GM21619 (cell line): ENCODE measurements around the gene ZNF516.
A peak's percentile ranks its signal among the peaks of the same experiment; 100 is the strongest.

Source experiments
- ATAC-seq: cut with Tn5 transposase; IDR thresholded peaks from one replicate; pipeline ENCODE4 v1.9.1; 2021; ENCODE audit not compliant: unreplicated experiment

Gene ZNF516

DNA sequence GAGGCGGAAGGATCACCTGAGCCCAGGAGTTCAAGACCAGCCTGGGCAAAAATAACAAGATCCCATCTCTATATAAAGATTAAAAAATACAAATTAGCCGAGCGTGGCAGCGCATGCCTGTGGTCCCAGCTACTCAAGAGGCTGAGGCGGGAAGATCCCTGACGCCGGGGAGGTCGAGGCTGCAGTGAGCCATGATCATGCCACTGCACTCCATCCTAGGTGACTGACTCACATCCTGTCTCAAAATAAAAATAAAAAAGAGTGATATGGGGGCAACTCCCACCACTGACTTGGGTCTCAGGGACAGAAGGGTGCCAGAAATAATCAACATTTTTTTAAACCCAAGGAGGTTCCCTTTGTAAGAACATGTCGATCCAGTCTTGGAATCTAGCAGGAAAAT, 37.6 kb downstream of the ZNF516 start:
- no peak for ATAC-seq

DNA sequence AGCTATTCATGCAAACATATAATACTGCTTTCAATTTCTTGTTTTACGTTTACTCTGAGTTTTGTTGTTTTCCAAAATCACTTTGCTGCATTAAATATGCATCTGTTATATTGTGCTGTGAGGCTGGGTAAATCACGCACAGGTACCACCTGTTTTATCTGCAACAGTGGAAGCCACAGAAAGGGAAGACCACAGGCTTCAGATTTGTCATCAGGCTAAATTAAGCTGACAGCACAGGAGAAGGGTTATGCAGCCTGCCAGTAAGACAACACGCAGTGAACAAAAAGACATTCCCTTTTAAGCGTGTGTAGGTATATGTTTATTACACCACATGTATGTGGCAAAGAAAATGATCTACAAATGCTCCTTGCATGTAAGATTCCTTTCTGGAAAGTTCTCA, 38.2 kb downstream of the ZNF516 start:
- ATAC-seq: no peak

DNA sequence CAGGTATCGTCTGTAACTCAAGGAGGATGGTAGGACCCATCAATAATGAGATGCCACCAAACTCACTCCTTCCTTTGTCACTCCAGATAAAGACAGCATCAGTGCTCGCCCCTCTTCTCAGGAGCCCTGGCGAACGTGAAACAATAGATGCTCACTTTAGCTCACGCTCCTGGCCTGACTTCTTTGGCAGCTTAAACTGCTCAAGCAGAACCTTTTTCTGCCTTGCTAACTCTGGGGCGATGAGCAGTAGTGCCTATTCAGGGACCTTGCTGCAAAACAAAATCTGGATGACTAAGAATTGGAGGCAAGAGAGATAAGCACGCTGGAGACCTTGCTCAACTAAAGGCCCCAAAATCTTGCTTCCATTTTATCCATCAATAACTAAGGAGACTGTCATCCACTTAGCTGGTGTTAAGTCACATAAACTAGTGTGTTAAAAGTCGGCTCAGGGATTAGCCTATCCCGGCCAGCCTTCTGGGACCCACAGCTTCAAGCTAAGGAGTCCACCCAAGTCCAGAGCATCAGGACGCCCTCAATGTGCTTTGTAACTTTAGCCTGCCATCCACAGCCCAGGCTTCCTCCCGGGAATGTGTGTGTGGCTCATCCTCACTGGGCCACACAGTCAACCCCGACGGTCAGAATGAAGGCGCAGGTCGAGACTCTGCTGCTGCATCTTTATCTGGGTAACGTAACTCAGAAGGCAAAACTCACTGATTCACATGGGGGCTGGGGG, 38.9 kb downstream of the ZNF516 start:
- ATAC-seq: no peak

DNA sequence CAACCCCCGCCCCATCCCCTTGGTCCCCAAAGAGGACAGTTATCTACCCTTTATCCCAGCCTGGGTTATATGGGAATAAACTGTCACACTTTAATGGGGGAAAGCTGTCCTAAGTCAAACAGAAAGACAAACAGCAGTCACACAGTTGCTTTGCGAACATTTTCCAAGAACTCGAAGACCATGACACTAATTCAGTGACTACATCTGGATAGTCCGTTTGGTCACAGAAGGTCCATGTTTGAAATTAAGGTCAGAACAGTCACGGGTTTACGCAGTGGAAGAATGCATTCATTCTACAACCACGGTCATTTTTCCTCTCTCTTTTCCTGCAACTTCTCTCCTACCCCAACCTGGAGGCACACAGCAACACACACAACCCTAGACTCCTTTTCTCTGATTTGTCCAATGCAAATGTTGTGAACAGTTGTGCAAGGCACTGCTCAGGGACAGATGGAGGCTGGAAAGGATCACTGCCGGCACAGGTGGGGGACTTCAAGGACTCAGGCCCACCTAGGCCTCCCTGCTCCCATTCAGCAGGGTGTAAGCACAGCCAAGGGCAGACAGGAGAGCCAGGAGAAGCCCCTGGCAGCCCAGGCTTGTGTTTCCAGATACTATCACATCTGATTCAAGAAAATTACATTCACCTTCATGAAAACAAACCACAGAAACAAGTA, 39.9 kb downstream of the ZNF516 start:
- ATAC-seq: no peak

DNA sequence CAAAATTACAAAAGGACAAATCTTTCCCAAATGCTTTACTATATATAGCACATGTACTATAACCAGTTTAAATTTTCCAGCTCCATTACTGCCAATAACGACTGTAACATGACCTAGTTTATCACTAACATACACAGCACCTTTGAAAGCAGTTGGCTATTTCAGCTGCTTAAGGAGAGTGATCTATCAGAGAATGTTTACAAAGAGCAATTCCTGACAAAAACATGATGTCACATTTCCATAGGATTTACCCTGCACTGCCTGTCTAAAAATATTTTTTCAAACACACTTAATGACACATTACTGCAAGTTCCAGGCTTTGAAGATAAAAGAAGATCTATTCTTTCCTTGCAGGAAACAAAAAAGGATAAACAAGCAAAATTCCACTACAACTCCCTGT, 40.6 kb downstream of the ZNF516 start:
- no peak for ATAC-seq

DNA sequence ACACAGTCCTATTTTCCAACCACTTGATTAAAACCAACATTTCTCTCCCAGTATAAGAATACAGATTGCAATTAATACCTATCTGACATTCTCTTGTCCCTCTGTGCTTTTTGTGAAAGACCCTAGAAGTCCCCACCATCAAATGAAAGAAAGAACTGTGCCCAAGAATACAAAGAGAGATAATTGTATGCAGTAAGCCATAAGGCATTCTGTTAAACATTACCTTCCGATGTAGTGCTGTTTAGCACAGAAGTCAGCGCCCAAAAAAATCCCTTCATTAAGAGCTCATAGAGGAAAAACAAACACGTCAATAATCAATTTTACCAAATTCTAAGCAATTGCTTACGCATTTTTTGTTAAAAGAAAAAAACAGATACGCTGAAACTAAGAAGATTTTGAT, 41.1 kb downstream of the ZNF516 start:
- no peak for ATAC-seq

DNA sequence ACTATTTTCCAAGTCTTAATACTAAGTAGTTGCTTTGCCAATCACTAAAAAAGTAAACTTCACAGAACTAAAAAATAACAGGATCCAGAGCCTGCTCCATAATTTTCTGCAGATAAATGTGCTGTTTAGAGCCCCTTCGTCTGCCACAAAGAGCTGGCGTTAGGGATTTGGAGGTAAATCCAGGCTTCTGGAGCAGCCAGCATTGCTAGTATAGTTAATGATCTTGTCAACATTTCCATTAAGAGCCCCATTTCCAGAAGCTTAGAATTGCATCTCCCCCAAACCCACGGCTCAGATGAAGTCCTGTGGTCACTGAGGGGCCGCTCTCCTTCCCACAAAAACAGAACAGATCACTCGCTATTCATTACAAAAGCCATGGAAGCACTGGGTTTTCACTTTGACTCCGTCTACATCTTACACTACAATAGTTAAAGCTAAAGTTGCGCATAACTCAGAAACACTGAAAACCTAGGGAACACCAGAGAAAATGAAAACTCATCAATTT, 41.9 kb downstream of the ZNF516 start:
- no peak for ATAC-seq

DNA sequence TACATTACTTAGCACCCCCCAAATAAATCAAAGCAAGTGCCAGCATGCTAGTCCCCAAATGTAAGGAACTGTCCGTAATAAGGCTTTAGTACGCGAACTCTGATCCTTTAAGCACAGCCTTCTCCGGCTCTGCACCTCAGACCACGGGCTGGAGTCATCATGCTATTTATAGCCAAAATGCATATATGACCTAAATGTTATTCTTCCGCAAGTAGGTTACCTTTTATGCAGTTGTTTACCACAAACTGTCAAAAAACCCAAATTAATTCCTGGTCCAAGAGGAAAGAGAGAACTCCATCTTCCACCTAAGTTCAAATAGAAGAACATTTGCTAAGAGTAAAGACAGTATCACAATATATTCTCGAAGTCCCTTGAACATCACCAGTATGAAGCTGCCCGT, 42.7 kb downstream of the ZNF516 start:
- no peak for ATAC-seq

DNA sequence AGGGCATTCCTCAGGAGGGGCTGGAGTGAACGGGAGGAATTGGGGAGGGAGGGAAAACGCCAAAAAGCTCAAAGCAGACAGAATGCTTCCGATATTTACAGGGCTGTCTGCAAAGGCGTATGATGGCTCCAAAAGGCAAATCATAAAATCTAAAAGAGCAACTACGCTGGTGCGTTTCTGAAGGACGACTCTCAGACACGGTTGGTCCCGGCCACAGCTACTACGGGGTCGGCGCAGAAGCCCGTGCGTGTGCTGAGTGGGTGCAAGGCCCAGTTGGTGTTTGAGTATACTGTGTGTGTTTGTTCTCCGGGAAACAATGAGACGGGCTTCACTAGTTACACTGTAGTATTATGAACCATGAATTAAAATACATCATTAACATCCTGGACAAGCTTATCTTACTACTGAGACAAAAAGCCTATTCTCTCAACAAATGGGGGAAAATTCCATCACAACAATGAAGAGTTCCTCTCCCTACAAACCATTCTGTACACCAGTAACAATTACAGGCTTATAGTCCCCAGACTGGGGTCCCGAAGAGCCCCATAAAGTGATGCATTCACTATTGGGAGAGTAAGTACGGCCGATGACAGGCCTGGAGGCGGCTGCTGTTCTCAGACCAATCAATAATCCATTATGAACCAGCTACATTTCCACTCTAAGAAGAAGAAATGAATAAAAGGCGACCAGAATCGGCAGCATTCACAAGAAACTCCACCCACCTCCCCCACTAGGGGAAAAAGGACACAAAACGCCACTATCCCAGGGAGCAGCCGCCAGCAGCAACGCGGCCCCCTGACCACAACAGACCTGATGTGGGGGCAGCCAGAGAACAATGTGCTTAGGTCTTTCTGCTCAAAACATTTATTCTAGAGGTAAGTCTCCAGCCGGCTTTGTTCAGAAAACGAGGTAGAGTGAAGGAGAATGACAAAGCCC, 43.4 kb downstream of the ZNF516 start:
- peak; percentile 26 for ATAC-seq

DNA sequence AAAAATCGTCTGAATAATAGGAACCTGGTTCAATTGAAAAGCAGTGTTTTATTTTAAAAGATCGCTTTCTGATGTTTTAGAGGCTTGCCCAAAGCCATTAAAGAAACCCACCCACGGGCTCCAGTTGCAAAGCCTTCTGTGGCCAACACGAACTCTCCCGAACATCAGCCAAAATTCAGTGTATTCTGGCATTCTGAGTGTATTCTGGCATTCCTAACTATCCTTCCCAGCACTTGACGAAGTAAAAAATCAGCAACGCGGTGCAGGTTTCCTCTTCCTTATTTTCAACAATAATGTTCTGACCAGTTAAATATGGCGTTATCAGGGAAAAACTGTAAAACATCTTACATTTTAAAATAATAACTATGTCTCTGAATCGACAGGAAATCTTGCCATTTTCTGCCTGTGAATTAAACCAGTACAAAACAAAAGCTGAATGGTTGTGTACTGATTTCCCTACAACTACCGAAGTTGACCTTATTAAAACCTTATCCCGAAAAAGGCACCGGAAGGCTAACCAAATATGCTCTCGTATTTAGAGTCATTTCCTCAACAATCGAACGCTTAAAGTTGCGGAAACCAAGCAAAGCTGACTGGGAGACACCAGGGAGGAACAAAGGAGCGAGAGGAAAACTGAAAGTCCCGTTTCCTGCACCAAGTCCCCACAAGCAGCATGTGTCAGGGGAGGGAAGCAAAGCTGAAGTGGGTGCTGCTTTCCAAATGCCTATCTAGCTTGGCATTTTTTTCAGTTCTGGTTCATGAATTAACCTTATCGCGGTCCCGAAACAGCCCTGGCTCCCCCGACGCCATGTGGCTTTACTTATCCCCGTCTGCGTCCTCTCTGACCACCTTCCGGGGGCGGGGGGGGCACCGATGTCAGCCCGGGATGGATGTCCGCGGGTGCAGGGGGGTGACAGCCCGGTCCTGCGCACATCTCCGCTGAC, 44.3 kb downstream of the ZNF516 start:
- ATAC-seq: peak; percentile 46

DNA sequence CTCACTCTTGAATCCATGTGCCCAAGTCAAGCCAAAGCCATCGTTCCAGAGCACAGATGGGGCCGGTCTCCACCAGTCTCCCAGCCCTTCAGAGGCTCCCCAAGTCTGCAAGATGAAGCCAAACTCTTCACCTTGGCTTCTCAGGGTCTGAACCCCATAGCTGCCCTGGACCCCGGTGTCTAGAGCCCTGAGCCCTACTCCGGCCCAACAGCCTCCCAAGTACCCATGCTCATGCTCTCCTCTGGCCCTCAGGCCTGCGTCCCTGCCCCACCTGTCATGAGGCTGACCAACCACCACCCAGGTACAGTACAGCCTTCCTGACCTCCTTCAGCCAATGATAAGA, 46.0 kb downstream of the ZNF516 start:
- ATAC-seq: no peak

DNA sequence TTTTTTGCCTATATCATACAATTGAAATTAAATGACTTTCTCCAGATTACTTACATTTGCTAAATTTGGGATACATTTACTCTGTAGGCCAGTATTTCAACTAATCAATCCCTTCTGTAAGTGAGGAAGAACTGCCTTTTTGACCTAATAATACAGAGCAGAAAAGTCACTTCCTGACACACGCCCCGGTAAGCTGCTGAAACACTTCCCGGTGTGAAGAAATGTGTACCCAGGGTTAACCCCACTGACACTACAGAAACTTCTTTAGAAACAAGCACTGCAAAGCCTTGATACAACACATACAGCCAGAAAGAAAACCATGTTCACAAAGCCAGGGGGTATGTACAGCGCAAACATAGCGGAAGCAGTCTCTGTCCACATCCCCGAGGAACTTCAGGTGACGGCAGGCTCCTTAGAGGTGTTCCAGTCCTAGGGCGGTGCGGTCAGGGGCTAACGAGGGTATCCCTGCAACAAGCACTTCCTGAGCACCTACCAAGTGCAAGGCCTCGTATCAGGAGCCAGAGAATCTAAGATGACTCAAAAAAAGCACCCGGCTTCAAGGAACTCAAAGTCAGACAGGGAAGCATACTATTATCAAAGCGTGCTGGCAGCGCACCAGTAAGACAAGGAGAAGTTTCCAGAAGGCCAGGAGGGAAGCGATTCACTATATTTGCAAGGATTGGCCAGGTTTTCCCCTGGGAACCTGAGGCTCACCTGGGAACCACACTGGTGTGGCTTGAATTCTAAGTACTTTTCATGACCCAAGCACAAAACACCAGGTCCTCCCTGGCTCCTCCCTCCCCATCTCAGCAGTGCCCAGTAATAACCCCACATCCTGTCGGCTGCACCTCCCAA, 46.6 kb downstream of the ZNF516 start:
- no peak for ATAC-seq

DNA sequence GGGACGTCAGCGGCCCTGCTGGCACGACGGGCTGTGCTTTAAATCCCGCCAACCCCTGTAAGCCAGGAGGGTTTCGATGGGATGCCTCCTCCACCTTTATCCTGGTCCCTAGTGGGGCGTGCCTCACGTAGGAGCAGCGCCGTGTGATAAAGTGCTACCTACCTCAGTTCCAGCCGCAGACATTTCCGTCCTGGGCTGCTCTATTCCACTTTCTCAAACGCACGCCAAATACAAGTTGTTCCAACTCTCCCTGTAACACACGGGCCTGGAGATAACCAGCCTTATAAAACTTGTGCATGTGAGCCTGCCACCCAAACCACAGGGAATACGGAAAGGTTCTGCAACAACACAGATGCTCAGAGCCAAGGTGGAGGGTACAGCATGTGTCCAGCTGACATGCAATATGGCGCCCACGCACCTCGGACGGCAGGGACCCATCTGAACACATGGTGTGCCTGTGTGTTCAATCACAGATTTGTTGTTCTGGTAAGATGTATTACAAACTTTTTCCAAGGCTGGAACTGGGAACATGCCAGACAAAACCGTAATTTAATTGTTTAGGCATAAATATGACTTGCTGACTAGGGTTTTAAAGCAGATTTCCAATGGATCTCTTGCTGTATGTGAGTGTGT, 47.7 kb downstream of the ZNF516 start:
- ATAC-seq: no peak

DNA sequence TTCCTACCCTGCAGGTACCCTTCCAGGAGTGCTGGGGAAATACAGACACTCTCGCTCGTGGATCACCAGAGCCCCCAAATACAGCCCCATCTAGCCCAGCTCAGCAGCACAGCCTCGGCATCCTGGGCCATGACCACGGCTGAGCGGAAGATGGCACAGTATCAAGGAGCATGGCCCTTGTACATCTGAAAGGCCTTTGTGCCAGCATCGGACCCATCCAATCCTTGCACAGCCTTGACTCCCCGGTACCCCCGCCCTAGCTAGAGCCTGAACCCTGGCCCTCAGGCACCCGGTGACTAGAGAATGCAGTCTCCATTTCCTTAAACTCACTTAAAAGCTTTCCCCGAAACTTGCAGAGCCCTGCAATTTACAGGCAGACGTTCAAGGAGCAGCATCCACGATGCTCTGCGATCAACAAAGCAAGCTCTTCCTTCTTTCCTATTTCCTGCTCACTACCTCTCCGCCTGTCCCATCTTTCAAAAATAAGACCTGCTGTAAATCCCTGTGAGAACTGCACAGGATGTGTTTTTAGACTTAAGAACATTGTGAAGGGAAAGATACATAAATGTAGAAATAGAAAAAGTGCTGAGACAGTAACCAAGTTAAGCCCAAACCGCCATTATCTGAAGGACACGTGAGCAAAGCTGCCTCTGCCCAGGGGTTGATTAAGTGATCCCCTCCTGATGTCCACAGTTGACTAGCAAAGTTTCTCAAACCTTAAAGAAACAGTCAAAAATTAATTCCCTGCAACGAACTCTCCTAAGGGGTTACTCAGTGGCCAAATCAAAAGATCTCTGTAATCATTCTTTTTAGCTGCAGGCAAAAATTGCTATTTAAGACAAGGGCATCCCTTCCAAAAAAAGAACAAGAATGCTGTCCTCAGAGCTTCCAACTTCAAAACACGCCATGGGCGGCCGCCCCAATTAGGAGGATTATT, 48.5 kb downstream of the ZNF516 start:
- ATAC-seq: no peak

DNA sequence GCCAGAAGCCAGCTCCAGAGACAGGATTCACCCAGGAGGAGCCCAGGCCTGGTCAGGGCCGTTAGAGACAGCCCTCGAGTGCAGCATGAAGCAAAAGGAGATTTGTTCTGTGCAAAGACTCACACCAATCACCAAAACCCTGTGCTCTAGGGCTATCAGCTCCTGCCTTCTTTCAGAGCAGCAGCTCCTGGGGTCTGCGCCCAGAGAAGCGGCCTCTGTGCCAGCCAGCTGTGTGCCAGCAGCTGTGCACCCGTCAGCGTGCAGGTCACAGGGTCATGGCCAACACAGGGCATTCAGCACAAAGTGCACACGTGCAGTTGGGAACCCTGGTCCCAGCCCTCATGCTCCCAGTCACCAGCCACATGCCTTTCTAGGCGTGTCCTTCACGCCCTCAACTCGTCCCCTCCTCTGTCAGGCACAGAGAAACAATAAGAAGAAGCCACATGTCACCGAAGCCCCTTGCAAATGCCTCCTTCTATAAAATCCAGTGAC, 49.3 kb downstream of the ZNF516 start:
- no peak for ATAC-seq

DNA sequence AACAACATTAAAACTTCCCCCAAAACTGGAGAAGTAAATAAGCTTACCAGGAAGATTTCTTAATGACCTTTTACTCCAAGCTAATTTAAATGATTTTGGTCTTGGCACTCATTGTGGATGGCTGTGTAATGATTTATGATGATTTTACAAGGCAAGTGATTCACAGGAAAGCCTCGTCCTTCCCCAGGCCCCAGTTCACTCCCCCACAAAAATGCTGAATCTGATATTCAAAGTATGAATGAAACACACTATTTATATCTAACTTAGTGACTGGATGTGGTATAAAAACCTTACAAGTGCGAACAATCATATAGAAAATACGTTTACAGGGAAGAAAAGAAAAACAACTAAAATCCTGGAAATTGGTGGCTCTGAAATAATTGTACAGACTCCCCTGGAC, 49.8 kb downstream of the ZNF516 start:
- ATAC-seq: no peak

DNA sequence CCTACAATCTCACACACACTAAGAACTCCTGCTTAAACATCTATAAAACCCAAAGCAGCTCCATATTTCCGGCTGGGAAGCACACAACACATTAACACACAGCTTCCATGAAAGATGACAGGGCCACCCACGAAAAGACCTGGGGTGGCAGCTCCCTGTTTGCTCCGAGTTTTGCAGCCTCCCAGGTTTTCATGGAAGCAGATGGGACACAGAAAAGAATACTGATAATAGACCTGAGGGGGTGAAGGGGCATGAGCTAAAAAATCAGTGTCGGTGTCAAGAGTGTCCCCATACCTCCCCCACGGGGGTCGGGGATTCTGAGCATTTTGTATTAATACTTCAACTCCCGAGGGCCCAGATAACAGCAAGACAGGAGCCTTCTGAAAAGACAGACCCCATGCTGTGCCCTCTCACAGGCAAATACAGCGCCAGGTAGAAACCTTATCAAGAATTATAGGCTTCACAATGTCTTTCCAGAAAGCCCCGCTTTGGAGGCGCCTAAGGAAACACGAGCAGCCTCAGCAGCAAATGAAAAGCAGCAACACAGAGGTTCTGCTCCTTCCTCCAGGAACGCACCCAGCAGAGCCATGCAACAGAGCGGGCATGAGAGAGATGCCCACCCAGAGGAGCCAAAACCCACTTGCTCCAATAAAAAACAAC, 50.5 kb downstream of the ZNF516 start:
- ATAC-seq: no peak
